SK-N-SH (cell line): ENCODE results near the gene PALS2.

ENCODE experiments used
- EP300 ChIP-seq, 2 experiments: IDR thresholded peaks; 2 replicates each; pipeline versions ENCODE4 v1.4.0 to v1.6.1; 2012; ENCODE audit warnings: borderline replicate concordance in 1 of 2, low read depth in 1 of 2, low read length in 1 of 2
- FOXJ3 ChIP-seq: sonication (generic); formaldehyde crosslinking; IDR thresholded peaks from 2 replicates; pipeline ENCODE4 v1.5.1; 2020; ENCODE audit warnings: mild to moderate bottlenecking, missing genetic modification reagents
- SIN3A ChIP-seq: IDR thresholded peaks from 2 replicates; pipeline ENCODE4 v1.6.1; 2012; ENCODE audit warnings: low read depth, mild to moderate bottlenecking, low read length, moderate library complexity, borderline replicate concordance
- ZBTB33 ChIP-seq: IDR thresholded peaks from 2 replicates; pipeline ENCODE4 v1.4.0; 2012; ENCODE audit warnings: low read depth, borderline replicate concordance
- TF ChIP-seq, protein P1 (sequence below): fragments of 200-600 bp; sonication (generic); IDR thresholded peaks from 2 replicates; pipeline ENCODE4 v1.6.1; 2017; ENCODE audit warnings: antibody characterized with exemption, mild to moderate bottlenecking, moderate library complexity
- TF ChIP-seq, protein P2 (sequence below): IDR thresholded peaks from 2 replicates; pipeline ENCODE4 v1.6.1; 2012; ENCODE audit warnings: mild to moderate bottlenecking, low read depth, low read length, moderate library complexity

GRCh38 chr7:24582166-24582565 is 8.9 kb downstream of the PALS2 start:
- TF ChIP-seq FOXJ3 (CRISPR knock-in tag) (no peak), ZBTB33 (no peak), EP300 (IDR thresholded peaks at IDR 0.05; ENCODE audit: borderline replicate concordance in 1 of 2, low read depth in 1 of 2, low read length in 1 of 2) (no peak), SIN3A (no peak)
- TF ChIP-seq, protein P1, sequence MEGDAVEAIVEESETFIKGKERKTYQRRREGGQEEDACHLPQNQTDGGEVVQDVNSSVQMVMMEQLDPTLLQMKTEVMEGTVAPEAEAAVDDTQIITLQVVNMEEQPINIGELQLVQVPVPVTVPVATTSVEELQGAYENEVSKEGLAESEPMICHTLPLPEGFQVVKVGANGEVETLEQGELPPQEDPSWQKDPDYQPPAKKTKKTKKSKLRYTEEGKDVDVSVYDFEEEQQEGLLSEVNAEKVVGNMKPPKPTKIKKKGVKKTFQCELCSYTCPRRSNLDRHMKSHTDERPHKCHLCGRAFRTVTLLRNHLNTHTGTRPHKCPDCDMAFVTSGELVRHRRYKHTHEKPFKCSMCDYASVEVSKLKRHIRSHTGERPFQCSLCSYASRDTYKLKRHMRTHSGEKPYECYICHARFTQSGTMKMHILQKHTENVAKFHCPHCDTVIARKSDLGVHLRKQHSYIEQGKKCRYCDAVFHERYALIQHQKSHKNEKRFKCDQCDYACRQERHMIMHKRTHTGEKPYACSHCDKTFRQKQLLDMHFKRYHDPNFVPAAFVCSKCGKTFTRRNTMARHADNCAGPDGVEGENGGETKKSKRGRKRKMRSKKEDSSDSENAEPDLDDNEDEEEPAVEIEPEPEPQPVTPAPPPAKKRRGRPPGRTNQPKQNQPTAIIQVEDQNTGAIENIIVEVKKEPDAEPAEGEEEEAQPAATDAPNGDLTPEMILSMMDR, result no peak
- TF ChIP-seq, protein P2, sequence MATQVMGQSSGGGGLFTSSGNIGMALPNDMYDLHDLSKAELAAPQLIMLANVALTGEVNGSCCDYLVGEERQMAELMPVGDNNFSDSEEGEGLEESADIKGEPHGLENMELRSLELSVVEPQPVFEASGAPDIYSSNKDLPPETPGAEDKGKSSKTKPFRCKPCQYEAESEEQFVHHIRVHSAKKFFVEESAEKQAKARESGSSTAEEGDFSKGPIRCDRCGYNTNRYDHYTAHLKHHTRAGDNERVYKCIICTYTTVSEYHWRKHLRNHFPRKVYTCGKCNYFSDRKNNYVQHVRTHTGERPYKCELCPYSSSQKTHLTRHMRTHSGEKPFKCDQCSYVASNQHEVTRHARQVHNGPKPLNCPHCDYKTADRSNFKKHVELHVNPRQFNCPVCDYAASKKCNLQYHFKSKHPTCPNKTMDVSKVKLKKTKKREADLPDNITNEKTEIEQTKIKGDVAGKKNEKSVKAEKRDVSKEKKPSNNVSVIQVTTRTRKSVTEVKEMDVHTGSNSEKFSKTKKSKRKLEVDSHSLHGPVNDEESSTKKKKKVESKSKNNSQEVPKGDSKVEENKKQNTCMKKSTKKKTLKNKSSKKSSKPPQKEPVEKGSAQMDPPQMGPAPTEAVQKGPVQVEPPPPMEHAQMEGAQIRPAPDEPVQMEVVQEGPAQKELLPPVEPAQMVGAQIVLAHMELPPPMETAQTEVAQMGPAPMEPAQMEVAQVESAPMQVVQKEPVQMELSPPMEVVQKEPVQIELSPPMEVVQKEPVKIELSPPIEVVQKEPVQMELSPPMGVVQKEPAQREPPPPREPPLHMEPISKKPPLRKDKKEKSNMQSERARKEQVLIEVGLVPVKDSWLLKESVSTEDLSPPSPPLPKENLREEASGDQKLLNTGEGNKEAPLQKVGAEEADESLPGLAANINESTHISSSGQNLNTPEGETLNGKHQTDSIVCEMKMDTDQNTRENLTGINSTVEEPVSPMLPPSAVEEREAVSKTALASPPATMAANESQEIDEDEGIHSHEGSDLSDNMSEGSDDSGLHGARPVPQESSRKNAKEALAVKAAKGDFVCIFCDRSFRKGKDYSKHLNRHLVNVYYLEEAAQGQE, result no peak
